HG02885 (cell line): Measurements from ENCODE around the gene ELAVL4.

Source experiments
- ATAC-seq: cut with Tn5 transposase; IDR thresholded peaks from one replicate; pipeline ENCODE4 v1.9.1; 2021; ENCODE audit warnings: mild to moderate bottlenecking; ENCODE audit not compliant: unreplicated experiment, poor library complexity

Gene ELAVL4

DNA sequence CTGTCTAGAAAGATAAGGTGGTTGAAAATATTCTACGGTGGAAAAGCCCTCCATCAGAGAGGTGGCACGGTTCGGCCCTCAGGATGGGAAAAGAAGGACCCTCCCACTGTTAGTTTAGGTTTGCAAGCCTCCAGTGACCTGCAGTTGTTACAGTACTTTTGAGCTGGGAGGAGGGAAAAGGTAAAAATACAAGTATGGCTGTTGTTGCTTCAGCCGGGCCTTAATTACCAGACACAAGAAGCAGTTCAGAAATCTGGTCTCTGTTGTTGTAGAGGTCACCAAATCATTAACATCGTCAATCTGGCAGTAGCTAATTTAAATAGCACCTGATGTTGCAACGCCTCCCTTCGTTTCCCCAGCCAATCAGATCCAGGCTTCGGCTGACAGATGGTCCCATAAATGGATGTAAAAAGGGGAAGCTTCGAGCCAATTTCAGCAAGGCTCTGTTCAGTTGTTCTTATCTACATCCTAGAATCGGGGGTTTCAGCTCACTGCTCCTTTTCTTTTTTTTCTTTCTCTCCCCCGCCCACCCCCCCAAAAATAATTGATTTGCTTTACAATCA, at the start of gene ELAVL4:
TSS of gene ELAVL4 (plus strand) at position 424 of the 563 bp plus-strand sequence. CDS start 270 bp downstream, outside the sequence.
- no peak for ATAC-seq

DNA sequence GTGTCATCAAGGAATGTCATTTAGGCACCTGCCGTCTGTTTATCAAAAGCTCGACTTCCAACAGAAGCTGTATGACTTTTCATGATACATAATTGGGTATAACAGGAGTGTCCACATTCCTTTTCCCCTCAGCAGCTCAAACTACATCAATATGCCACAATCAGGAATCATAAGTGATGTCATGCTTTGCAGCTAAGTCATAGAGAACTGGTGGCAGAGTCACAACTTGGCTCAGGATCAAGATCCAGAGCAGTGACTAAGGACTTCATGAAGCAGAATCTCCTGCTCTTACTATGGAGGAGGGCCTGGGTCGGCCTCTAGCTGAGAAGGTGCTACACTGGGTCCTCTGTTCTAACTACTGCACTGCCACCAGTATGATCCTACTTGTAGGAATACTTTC, 48.4 kb upstream of the ELAVL4 start:
- no peak for ATAC-seq

DNA sequence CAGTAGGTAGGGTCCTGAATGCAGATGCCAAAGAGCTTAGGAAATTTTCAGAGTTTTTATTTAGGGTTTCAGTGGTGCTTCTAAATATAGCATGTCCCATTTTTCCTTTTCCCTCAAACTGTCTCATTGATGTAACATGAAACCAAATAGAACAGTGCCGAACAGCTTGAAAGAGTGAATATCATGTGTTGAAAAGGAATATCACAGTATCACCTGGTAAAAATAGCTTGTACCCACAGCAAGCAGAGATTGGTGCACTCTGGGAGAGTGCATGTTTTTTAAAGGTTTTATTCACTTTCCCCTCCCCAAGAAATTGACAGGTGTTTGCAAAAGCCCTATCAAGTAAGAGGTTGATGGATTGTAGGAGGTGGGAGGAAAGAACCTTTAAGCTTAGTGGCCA, 41.9 kb upstream of the ELAVL4 start:
- no peak for ATAC-seq

DNA sequence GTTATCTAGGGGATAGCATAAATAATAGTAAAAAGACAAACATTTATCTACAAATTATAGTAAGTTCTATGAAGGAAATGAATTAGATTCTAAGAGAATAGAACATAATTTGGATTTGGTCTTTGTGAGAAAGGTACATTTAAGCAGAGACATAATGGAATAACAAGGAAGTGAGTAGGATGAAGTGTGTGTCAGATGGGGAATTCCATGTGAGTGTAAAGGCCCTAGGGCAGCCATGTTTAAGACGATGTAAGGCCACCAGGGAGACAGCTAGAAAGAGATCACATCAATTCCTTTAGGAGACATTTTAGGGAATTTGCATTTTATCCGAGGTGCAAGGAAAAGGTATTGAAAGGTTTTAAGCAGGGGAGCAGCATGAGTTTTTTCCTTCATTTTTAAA, 33.8 kb upstream of the ELAVL4 start:
- no peak for ATAC-seq

DNA sequence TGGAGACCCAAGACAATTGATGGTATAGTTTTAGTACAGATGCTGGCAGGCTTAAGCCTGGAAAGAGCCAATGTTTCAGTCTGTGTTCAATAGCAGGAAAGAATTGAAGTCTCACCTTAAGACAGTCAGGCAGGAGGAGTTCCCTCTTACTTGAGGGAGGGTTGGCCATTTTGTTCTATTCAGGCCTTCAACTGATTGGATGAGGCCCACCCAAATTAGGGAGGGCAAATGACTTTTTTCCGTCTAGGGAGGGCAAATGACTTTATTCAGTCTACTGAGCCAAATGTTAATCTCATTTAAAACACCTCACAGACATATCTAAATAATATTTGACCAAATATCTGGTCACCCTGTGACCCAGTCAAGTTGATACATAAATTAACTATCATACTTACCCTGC, 31.4 kb upstream of the ELAVL4 start:
- ATAC-seq = no peak

DNA sequence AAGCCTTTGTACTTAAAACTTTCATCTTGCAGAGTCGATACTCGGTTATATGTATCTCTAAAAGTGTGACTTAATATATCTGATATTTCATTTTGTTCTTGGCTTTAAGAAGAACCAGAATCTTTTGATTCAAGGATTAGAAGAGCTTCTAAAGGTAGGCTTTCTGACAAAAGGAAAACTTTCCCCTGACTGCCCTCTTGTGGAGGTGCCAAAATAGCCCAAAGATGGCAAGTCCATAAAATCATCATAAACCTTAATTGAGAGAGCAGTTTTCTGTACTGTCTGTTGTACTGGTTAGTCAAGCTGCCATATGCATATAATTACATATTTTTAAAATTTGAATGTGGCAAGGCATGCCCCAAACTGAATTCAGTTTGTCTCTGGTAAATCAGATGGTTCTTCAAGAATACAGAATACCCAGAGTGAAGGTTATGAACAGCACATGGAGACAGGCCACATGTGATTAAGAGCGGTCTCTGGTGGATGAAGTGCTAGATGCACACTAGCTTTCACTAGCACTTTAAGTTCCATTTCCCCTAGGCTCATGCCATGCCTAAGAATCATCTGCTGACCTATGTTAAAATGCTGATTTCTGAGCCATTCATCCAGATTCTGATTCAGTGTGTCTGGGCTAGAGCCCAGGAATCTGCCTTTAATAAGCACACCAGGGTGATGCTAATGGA, 27.7 kb upstream of the ELAVL4 start:
- ATAC-seq = no peak

DNA sequence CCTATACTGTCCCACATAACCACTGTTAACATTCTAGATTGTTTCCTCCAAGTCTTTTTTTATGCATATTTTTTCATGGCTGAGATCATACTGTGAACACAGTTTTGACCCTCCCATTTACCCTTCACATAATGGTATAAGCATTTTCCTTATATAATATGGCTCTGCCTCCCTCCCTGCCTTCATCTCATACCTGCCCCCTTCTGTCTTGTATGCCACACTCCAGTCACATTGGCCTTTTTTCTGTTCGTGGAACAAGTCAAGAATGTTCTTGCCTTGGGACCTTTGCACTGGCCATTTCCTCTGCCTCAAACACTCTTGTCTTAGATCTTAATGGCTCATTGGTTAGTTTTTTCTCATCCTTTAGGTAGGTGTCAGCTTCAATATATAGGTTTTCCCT, 24.3 kb upstream of the ELAVL4 start:
- no peak for ATAC-seq

DNA sequence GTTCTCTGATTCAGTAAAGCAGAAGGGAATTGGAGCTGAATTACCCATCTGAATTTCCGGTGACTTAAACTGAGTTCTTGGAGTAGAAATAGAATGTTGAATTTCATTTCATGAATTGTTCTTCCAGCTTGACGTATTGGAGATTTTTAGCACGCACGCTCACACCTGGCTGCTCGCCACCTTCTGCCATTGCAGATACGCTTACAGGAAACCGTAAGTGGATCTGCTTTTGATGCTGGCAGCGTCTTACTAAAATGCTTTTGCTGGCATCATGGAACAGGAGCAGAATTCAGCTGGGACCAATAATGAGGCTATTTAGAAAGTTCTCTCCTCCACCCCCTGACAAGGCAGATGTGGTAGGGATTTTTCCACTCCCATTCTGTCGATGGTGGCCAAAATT, 17.7 kb upstream of the ELAVL4 start:
- ATAC-seq = no peak

DNA sequence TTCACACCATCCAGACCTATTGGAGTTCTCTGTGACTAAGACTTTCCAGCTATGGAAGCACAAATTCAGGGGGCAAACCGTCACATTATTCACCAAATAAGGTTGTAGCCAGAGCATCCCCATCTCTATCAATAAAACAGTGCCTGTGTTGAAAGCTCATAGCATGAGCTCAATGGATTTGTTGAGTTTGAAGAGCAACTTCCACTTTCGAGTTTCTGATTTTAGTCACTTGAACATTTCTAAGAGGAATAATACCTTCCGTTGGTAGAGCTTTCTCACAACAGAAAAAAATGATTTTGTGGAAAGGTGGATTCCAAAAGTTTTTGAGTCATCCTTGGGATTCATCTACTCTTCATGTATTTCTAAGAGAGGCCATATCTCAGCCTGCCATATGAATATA, 13.0 kb upstream of the ELAVL4 start:
- no peak for ATAC-seq

DNA sequence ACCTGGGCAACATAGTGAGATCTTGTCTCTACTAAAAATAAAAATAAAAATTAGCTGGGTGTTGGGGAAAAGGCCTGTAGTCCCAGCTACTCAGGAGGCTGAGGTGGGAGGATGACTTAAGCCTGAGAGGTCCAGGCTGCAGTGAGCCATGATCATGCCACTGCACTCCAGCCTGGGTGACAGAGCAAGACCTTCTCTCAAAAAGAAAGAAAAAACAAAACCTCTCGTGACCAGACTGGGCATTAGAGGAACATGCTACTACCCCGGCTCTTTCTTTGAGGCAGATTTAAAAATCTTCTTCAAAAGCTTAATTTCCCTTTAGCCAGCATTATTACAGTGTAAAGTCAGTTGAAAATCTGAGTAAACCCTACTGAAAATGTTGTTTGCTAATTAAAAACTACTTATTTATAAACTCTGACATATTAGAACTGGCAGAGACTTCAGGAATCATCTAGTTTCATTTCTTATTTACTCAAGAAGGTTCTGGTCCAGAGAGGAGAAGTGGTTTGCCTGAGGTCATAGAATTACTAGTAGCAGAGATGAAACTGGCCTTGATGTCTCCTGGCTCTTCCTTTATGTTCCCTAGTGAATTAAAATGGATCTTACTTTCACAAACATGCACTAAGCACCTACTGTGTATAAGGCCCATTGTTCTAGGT, 11.6 kb upstream of the ELAVL4 start:
- ATAC-seq = no peak

DNA sequence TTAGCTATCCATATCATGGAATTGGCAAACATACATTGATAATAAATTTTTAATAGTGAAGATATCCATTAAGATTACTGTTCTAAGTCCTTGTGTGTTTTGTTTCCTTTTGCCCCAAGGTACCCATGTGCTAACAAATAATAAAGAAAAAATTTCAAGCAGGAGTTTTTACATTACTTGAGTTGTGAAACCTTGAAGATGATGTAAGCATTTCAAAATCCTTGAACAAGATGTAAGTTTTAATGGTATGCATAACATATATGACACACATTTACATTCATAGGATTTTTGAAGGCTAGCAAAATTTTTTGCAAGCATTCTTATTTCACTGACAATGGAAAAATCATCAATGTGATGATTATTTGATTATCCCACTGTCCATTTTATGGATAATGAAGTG, 10.9 kb upstream of the ELAVL4 start:
- no peak for ATAC-seq

DNA sequence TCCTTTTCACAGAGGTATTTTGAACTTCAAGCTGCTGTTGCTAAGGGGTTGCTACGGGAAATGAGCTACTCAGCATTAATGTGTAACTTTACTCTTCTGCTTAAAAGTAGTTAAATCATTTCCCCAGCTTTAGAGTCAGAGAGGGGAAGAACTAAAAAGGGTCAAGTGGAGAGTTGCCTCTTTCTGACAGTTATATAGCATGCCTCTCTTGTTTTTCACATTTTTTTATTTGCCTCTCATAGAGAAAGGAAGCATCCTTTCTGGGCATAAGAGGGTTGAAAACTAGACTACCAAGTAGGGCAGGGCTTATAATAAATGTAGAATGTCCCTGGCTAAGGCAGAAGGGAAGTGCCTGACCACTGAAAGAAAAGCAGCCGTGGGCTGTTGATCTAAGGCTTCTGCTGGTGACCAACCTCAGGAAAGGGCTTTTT, 10.1 kb upstream of the ELAVL4 start:
- no peak for ATAC-seq

DNA sequence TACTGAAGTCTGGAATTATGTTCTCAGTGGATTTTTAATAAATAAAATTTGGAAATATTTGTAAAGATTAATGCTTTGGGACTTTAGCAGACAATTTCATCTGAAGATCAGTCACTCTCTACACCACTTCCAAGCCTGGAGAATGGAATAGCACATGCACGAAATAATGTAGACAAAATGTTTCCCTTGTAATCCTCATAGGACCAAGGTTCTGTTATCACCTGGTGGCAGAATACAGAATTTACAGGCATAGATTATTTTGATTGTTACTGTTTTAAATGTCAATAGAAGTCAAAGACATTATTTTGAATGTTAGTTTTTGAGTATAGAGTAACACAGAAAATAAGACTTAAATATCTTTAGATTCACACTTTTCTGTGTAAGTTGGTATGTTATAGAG, 9.1 kb upstream of the ELAVL4 start:
- ATAC-seq = no peak

DNA sequence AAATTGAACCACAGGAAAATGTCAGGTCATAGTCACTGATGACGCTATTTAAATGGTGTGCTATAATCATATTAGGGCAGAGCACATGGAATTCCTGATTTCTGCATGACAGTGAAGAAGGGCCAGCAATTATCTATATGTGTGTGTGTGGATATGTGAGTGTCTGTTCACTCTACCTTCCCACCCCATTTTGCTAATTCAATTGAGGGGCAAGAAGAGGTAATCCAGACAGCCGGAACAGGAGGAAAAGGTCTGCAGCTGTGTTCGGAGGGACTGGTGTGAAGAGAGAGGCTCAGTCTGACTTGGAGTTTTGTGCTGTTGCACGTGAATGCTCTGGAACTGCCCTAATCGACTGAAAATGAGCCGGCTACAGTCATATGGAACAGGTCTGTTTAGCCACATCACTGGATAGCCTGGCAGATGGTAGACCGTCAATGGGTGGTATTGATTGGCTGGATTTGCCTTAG, 5.1 kb upstream of the ELAVL4 start:
- no peak for ATAC-seq

DNA sequence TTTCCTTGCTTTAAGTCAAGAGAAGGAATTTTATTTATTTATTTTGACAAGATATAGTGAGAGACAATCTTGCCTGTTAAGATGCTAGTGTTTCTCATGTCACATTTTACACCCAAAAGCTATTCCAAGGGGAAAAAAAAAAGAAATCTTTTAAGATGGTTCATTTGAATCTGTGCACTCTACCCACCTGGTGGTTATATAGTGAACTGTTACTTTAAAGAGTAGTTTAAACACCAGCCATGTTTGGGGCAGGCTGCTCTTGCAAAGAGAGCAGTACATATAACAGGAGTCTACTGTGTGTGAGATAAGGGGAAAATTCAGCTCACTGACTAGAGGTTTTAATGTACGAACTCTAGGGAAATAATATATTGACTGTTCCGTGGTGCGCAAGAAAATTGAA, 3.3 kb upstream of the ELAVL4 start:
- ATAC-seq = no peak

DNA sequence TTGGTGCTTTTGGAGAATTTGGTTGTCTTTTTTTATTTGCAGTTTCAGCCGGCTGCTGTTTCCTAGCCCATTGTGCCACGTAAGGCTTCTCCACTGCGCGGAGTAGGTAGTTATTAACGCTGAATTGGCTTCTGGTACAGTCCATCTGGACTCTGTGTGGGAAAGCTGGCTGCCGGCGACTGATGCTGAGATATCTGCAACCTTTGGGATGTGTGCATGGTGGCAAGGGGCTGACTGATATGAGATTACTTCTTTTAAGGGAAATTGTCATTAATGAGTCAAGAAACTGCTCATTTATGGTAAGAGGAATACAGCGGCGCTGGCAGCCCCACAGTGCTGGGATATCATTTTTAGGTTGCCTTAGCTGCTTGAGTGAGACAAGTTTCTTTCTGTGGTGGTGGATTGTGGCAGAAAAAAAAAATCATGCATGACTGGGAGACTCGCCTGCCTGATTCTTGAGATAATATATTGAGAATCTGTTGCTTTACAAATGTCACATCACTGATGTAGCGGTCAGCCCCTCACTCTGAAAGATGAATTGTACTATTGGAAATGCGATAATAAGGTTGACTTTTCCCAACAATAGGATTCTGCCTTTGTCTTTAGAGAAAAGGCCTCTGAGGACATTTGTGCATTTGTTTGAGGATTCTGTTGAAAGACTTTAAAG, 2.5 kb upstream of the ELAVL4 start:
- no peak for ATAC-seq

DNA sequence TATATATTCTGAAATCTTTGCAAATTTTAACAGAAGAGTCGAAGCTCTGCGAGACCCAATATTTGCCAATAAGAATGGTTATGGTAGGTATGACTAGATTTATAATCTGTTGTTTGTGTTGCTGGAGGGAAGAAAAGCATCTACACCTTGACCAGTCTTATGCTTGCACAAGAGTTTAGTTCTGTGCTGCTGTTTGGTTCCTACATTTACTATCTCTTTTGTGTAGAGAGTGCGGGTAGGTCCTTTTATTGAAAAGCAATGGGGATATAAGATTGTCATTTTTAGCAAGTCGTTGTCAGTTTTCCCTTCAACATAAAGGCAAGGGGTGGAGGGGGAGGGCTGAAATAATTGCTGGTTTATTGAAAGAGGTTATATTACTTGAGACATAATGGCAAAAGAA, 396 bp downstream of the ELAVL4 start:
- ATAC-seq = no peak

DNA sequence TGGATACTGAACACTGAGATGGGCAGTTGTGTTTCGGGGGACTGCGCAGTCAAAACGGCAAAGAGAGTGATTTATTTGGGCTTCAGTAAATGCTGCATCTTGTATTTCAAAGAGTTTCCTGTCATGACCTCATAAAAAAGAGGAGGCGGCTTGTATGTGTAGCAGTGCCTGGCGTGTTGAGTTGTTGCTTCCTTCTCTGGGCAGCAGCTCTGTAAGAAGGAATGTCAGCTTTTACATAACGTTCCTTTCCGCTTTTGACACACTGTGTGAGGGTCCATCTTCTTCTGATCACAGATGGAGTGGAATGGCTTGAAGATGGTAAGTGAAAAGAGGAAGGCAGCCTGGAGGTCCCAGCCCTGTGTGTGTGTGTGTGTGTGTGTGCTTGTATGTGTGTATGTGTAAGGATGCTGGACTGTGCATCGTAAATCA, 941 bp downstream of the ELAVL4 start:
- ATAC-seq = no peak

DNA sequence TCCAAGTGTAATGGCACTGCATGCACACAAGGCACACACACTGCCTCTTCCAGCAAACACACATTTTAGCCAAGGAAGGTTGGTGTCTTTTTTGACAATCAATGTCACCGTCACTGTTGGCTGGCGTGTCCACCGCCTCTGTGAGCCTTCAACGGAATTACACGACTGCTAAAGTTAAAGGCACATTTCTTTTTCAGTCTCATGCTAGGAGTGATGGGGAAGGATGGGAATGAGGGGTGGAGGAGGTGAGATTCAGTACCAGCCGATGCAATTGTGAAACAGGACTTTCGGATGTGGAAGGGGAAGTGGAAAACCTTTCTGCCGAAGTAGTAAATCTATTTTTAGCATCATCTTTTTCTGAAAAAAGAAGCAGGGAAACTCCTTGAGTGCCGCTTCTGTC, 1.4 kb downstream of the ELAVL4 start:
- no peak for ATAC-seq

DNA sequence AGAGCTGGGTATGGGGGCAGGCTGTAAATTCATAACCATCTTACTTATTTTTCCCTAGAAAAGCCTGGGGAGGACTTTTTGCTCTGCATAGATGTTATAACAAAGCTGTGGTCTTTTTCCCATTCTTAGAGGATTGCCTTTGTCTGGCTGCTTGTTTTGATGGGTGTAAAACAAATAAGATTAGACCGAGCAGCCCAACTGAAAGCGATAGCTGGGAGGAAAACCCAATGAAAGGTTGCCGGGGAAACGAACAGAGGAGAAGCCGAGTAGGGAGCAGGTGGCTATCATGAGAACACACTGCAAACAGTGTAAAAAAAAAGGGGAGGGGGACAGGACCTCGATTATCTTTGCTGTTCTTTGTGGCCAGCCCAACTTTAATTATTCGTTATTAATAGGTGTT, 1.9 kb downstream of the ELAVL4 start:
- no peak for ATAC-seq

DNA sequence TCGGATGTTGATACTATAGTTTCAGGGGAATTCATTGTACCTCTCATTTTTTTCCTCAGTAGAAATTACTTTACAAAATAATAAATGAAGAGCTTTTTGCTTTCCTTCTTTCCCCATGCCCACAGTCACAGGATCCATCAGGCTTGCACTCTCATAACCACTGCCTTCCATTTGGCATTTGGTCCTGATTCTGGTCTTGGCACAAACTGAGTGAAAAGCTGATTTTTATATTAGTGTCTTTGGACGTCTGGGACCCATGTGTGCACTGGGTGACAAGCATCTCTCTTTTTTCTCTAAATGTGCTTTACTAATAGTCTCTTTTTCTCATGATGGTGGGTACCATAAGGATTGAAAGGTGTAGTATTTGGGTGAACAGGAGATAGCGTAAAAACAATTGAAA, 2.8 kb downstream of the ELAVL4 start:
- no peak for ATAC-seq
